ENCODE data around the gene MRPL4.

GRCh38 chr19:10292206-10292788 lies 40.3 kb downstream of the MRPL4 start:
- TF ChIP-seq CTCF (IDR thresholded peaks at IDR 0.05; ENCODE audit: low read depth, low read length, missing input control) (no peak), GABPA (IDR thresholded peaks at IDR 0.05 in 1 of 2, conservative IDR thresholded peaks at IDR 0.05 in 1 of 2) (no peak), RAD21 (IDR thresholded peaks at IDR 0.05) (no peak), YY1 (IDR thresholded peaks at IDR 0.05) (no peak), REST (IDR thresholded peaks at IDR 0.05) (no peak)

Data from liver (tissue), 3 donors.